NCI-H146 treated with DMSO at 0.1 percent for 48 hours (cell line): ENCODE results near the gene DNAJC28.
"Not testable (repeated sequence)": the region's sequence is repeated elsewhere in the genome, so short reads cannot be mapped to it uniquely, and the experiment has no call there.

Source experiments
- DNase-seq: peaks from one replicate; lab custom pipeline; 2025; ENCODE audit not compliant: unreplicated experiment; lab: John Stamatoyannopoulos, UW

The DNAJC28 gene

GRCh38 chr21:33481314-33481943 lies 10.1 kb downstream of the DNAJC28 start:
- no peak for DNase-seq

- DNase-seq: no peak
Observed at GRCh38 chr21:33480481-33481103, 10.9 kb downstream of the DNAJC28 start.

- DNase-seq: peak; percentile 65
Observed at GRCh38 chr21:33479679-33480480, 11.6 kb downstream of the DNAJC28 start, which contains the start of gene TMEM50B. TSS of gene TMEM50B (minus strand) at chr21:33479974. CDS start at chr21:33468885, 11,089 bp downstream.

GRCh38 chr21:33478935-33479678 lies 12.4 kb downstream of the DNAJC28 start:
- peak; percentile 2 for DNase-seq

- DNase-seq: no peak
Observed at GRCh38 chr21:33478182-33478581, 13.3 kb downstream of the DNAJC28 start.

- DNase-seq: no peak
Observed at GRCh38 chr21:33477066-33477465, 14.4 kb downstream of the DNAJC28 start.

- no peak for DNase-seq
Observed at GRCh38 chr21:33473344-33473743, 18.2 kb downstream of the DNAJC28 start.

GRCh38 chr21:33470701-33471100 lies 20.8 kb downstream of the DNAJC28 start:
- no peak for DNase-seq

- DNase-seq: not testable (repeated sequence)
Observed at GRCh38 chr21:33469183-33469582, 22.3 kb downstream of the DNAJC28 start.

GRCh38 chr21:33461538-33462250 lies 29.8 kb downstream of the DNAJC28 start:
- no peak for DNase-seq

- DNase-seq: no peak
Observed at GRCh38 chr21:33458861-33459260, 32.7 kb downstream of the DNAJC28 start.

GRCh38 chr21:33455686-33456446 lies 35.6 kb downstream of the DNAJC28 start:
- no peak for DNase-seq

GRCh38 chr21:33452362-33452761 lies 39.2 kb downstream of the DNAJC28 start:
- DNase-seq: no peak

GRCh38 chr21:33451634-33452071 lies 39.9 kb downstream of the DNAJC28 start:
- no peak for DNase-seq

- DNase-seq: no peak
Observed at GRCh38 chr21:33449616-33450015, 41.9 kb downstream of the DNAJC28 start.

GRCh38 chr21:33446620-33447019 lies 44.9 kb downstream of the DNAJC28 start:
- not testable (repeated sequence) for DNase-seq

GRCh38 chr21:33444499-33444898 lies 47.0 kb downstream of the DNAJC28 start:
- DNase-seq: no peak

GRCh38 chr21:33443194-33443593 lies 48.3 kb downstream of the DNAJC28 start:
- no peak for DNase-seq
